ENCODE results near the gene COL16A1.

COL16A1 gene

DNA sequence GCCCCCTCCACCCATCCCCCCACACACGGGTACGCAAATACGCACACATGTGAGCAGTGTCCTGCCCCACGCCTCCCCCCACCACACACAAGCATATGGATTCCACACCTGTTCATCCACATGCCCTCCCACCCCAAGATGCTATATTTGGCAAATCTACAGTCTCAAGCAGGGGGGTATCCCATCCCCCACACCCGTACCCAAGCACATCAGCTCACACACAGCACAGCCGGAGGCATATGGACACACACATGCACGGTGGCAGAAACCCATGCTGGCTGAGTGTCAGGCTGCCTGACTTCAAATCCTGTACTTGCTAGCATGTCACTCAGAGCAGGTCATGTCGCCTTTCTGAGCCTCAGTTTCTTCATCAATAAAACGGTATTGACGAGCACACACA is 10.6 kb downstream of the COL16A1 start:
- DNase-seq (ENCODE audit: insufficient read length, low spot score), result no peak
- TF ChIP-seq POU2F2 (IDR thresholded peaks at IDR 0.05; ENCODE audit: low read depth, low read length), result no peak
- FAIRE-seq, result no peak

DNA sequence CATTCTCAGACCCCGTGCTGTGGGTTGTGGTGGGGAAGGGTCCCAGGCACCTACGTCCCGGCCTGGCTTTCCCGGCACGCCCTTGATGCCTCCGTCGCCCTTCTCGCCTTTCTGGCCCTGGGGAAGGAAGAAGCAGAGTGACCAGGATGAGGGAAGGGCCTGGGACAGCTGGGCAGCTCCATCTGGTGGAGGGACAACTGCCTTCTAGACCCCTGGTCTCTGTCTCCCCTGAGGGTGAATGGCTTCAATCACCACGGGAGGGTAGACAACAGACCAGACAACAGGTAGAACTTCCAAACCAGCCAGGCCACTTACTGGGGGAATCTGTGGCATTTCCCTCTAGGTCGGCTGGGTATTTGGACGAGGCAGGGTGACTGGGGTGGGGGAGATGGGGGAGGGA is 11.9 kb downstream of the COL16A1 start:
- no peak for TF ChIP-seq SPI1 (IDR thresholded peaks at IDR 0.05; ENCODE audit: low read depth, low read length)
- TF ChIP-seq PAX5 (IDR thresholded peaks at IDR 0.05; ENCODE audit: insufficient read depth, low read length, severe bottlenecking), result no peak
- TF ChIP-seq TAF1 (IDR thresholded peaks at IDR 0.05; ENCODE audit: low read depth, low read length), result no peak
- TF ChIP-seq POLR2A (IDR thresholded peaks at IDR 0.05; ENCODE audit: low read depth, low read length), result no peak
- no peak for TF ChIP-seq POU2F2 (IDR thresholded peaks at IDR 0.05; ENCODE audit: low read depth, low read length)
- TF ChIP-seq POLR2AphosphoS5 (IDR thresholded peaks at IDR 0.05; ENCODE audit: low read depth, low read length), result no peak
- DNase-seq (ENCODE audit: insufficient read length, low spot score), result no peak
- FAIRE-seq, result no peak

DNA sequence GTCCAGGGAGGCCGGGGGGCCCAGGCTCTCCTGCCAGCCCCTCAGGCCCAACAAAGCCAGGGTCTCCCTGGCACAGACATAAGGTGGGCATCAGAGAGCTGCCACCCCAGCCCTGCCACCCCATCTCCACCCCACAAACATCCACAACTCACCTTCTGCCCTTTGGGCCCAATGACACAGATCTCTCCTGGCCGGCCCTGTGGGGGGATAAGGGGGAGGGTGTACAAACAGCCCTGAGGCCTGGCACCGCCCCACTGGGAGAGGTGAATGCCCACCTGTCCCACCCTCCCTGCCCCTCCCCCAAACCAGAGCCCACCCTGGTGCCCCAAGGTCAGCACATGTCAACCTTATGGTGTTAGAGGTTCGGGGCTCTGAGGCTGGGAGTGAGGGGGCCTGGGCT is 12.4 kb downstream of the COL16A1 start:
- no peak for FAIRE-seq
- DNase-seq (ENCODE audit: insufficient read length, low spot score), result no peak
- no peak for TF ChIP-seq SPI1 (IDR thresholded peaks at IDR 0.05; ENCODE audit: low read depth, low read length)
- no peak for TF ChIP-seq POU2F2 (IDR thresholded peaks at IDR 0.05; ENCODE audit: low read depth, low read length)
- no peak for TF ChIP-seq POLR2AphosphoS5 (IDR thresholded peaks at IDR 0.05; ENCODE audit: low read depth, low read length)

DNA sequence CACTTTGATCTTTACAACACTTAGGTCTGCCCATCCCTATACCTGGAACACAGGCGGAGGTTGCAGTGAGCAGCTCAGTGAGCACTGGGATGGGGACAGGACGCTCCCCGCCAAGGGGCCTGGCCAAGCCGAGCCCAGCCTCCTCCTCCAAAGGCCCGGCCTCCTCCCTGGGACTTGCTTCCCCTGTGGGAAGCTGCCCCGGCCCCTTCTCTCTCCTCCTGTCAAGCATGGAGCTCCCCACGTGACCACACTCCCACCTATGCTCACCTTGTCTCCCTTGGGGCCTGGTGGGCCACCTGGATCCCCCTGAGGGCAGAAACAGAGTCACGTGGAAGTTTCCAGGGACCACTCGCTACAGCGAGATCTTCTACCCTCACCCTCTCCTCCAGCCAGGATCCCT is 12.9 kb downstream of the COL16A1 start:
- FAIRE-seq (no peak), DNase-seq (ENCODE audit: insufficient read length, low spot score) (no peak)
- no peak for TF ChIP-seq TAF1 (IDR thresholded peaks at IDR 0.05; ENCODE audit: low read depth, low read length)
- no peak for TF ChIP-seq POLR2AphosphoS5 (IDR thresholded peaks at IDR 0.05; ENCODE audit: low read depth, low read length)
- no peak for TF ChIP-seq SPI1 (IDR thresholded peaks at IDR 0.05; ENCODE audit: low read depth, low read length)
- no peak for TF ChIP-seq POLR2A (IDR thresholded peaks at IDR 0.05; ENCODE audit: low read depth, low read length)
- no peak for TF ChIP-seq PAX5 (IDR thresholded peaks at IDR 0.05; ENCODE audit: insufficient read depth, low read length, severe bottlenecking)
- no peak for TF ChIP-seq POU2F2 (IDR thresholded peaks at IDR 0.05; ENCODE audit: low read depth, low read length)

DNA sequence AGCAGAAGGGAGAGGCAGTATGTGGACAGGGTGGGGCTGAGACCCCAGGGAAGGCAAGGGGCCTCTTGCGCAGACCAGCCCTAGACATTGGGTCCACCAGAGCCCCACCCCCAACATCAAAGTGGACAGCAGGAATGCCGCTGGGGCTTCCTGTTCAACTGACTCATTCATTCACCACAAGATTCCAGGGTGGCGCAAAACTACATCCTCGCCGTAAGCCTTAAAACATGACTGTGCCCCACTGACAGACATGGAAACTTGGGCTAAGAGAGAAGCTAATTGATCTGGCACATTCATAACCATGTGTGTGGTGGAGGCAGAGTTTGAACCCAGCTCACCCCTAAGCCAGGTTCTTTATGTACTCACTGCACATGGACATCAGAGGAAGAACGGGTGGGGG is 14.0 kb downstream of the COL16A1 start:
- FAIRE-seq (no peak), DNase-seq (ENCODE audit: insufficient read length, low spot score) (no peak)

DNA sequence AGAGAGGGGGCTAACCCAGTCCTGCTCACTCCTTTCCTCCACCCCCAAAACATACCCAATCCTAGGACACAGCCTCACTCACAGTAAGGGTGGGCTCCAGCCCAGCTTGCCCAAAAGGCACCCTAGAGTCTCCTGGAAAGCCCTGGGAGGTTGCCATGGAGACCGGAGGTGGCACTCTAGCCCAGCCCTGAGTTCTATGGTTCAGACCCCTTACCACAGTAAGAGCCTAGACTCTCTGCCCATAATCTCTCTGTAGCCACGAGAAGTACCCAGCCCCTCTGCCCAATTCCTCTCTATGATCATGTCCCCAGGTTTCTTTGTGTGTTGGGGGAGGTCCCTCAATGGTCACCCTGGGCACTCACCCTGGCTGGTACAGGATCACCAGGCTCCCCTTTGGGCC is 14.4 kb downstream of the COL16A1 start:
- no peak for TF ChIP-seq TAF1 (IDR thresholded peaks at IDR 0.05; ENCODE audit: low read depth, low read length)
- no peak for TF ChIP-seq SPI1 (IDR thresholded peaks at IDR 0.05; ENCODE audit: low read depth, low read length)
- TF ChIP-seq POU2F2 (IDR thresholded peaks at IDR 0.05; ENCODE audit: low read depth, low read length), result no peak
- TF ChIP-seq POLR2AphosphoS5 (IDR thresholded peaks at IDR 0.05; ENCODE audit: low read depth, low read length), result no peak
- TF ChIP-seq PAX5 (IDR thresholded peaks at IDR 0.05; ENCODE audit: insufficient read depth, low read length, severe bottlenecking), result no peak
- TF ChIP-seq POLR2A (IDR thresholded peaks at IDR 0.05; ENCODE audit: low read depth, low read length), result no peak
- no peak for DNase-seq (ENCODE audit: insufficient read length, low spot score)
- FAIRE-seq, result no peak

More for the DNA sequence above, 14.0 kb downstream of the COL16A1 start:
- TF ChIP-seq POLR2A (IDR thresholded peaks at IDR 0.05; ENCODE audit: low read depth, low read length) (no peak), POU2F2 (IDR thresholded peaks at IDR 0.05; ENCODE audit: low read depth, low read length) (no peak), POLR2AphosphoS5 (IDR thresholded peaks at IDR 0.05; ENCODE audit: low read depth, low read length) (no peak), SPI1 (IDR thresholded peaks at IDR 0.05; ENCODE audit: low read depth, low read length) (no peak), TAF1 (IDR thresholded peaks at IDR 0.05; ENCODE audit: low read depth, low read length) (no peak), PAX5 (IDR thresholded peaks at IDR 0.05; ENCODE audit: insufficient read depth, low read length, severe bottlenecking) (no peak)

DNA sequence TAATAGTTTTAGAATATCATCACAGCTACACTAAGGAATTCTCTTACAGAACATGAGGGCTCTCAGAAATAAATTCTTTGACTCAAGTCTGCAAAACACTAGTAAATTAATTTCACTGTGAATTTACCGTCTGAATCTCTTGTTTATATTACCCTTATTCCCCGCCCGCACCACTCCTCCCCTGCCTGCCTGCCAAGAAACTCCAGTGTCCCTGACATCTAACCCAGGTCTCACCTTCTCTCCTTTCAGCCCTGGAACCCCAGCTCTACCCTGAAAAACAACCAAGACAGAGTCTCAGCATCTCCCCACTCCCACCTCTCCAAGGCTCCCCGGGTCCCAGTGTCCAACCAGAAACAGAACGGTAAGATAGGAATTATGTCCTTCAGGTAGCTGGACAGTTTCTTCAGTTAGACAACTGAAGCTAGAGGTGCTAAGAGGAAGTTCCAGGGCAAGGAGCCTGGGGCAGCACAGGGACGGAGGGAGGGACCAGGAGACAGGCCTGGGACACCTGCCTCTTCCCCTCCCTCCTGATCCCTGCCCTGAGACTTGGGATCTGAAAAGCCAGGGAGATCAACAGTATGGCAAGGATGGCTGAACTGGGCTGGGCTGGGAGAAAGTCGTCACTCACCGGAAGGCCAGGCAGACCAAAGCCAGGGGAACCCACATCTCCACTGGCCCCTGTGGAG is 15.4 kb downstream of the COL16A1 start:
- no peak for FAIRE-seq
- DNase-seq (ENCODE audit: insufficient read length, low spot score), result no peak
- TF ChIP-seq TAF1 (IDR thresholded peaks at IDR 0.05; ENCODE audit: low read depth, low read length) (no peak), POLR2A (IDR thresholded peaks at IDR 0.05; ENCODE audit: low read depth, low read length) (no peak), PAX5 (IDR thresholded peaks at IDR 0.05; ENCODE audit: insufficient read depth, low read length, severe bottlenecking) (no peak), POU2F2 (IDR thresholded peaks at IDR 0.05; ENCODE audit: low read depth, low read length) (no peak), POLR2AphosphoS5 (IDR thresholded peaks at IDR 0.05; ENCODE audit: low read depth, low read length) (no peak), SPI1 (IDR thresholded peaks at IDR 0.05; ENCODE audit: low read depth, low read length) (no peak)

DNA sequence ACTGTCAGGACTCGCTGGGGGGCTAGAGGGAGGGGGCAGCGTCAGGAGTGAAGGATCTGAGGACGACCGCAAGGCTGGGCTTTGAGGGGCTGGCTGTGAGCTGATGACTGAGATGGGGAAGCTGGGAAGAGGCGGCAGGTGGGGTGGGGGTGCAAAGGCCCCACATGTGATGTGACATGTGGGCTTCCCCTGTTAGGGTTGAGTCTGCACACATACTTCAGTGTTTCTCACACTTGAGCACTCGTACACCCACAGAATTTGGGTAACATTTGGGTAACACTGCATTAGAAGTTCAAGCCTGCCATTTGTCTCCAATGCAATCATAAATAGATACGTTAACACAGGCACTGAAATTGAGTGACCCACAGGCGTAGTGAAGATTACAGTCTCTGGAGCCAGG is 16.2 kb downstream of the COL16A1 start:
- TF ChIP-seq POU2F2 (IDR thresholded peaks at IDR 0.05; ENCODE audit: low read depth, low read length), result no peak
- no peak for TF ChIP-seq POLR2AphosphoS5 (IDR thresholded peaks at IDR 0.05; ENCODE audit: low read depth, low read length)
- TF ChIP-seq SPI1 (IDR thresholded peaks at IDR 0.05; ENCODE audit: low read depth, low read length), result no peak
- no peak for TF ChIP-seq POLR2A (IDR thresholded peaks at IDR 0.05; ENCODE audit: low read depth, low read length)
- TF ChIP-seq PAX5 (IDR thresholded peaks at IDR 0.05; ENCODE audit: insufficient read depth, low read length, severe bottlenecking), result no peak
- TF ChIP-seq TAF1 (IDR thresholded peaks at IDR 0.05; ENCODE audit: low read depth, low read length), result no peak
- FAIRE-seq (peak; percentile 45), DNase-seq (ENCODE audit: insufficient read length, low spot score) (no peak)

DNA sequence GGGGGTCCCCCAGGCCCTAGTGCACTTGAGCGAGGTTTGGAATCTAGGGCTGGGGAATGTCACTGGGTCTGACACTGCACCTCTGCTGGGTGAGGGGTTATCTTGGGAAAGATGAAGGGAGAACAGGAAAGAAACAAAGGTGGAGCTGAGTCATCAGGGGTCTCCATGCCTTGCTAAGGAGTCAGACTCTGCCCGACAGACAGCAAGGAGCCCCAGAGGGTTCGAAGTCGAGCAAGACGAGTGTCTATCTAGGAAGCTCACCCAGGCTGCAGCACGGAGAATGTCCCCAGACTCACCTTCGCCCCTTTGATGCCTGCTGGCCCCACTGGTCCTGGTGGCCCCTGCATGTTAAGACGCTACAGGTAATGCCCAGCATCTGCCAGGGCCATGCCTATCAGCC is 18.0 kb downstream of the COL16A1 start:
- no peak for TF ChIP-seq POLR2AphosphoS5 (IDR thresholded peaks at IDR 0.05; ENCODE audit: low read depth, low read length)
- no peak for TF ChIP-seq TAF1 (IDR thresholded peaks at IDR 0.05; ENCODE audit: low read depth, low read length)
- no peak for TF ChIP-seq SPI1 (IDR thresholded peaks at IDR 0.05; ENCODE audit: low read depth, low read length)
- TF ChIP-seq PAX5 (IDR thresholded peaks at IDR 0.05; ENCODE audit: insufficient read depth, low read length, severe bottlenecking), result no peak
- no peak for TF ChIP-seq POU2F2 (IDR thresholded peaks at IDR 0.05; ENCODE audit: low read depth, low read length)
- TF ChIP-seq POLR2A (IDR thresholded peaks at IDR 0.05; ENCODE audit: low read depth, low read length), result no peak
- FAIRE-seq (no peak), DNase-seq (ENCODE audit: insufficient read length, low spot score) (no peak)

DNA sequence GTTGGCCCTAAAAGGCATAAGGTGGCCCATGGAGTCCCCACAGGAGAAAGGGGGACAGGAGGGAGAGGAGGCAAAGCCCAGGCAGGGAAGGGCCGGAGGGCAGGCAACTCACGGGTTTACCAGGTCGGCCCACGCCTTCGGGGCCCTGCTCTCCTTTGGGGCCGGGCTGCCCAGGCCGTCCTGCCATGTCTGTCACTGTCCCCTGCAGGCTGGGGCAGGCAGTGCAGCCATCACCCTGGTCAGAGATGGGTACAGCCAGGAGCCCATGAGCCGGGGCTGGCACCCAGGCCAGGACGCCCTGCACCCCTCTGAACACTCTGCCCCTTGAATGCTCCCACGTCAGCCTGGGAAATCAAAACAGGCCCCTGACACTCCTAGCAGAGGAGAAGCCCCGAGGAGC is 19.8 kb downstream of the COL16A1 start:
- TF ChIP-seq TAF1 (IDR thresholded peaks at IDR 0.05; ENCODE audit: low read depth, low read length) (no peak), POLR2AphosphoS5 (IDR thresholded peaks at IDR 0.05; ENCODE audit: low read depth, low read length) (no peak), PAX5 (IDR thresholded peaks at IDR 0.05; ENCODE audit: insufficient read depth, low read length, severe bottlenecking) (no peak), SPI1 (IDR thresholded peaks at IDR 0.05; ENCODE audit: low read depth, low read length) (no peak), POLR2A (IDR thresholded peaks at IDR 0.05; ENCODE audit: low read depth, low read length) (no peak), POU2F2 (IDR thresholded peaks at IDR 0.05; ENCODE audit: low read depth, low read length) (no peak)
- FAIRE-seq, result no peak
- DNase-seq (ENCODE audit: insufficient read length, low spot score), result no peak

Data from GM12891 (cell line).